AG09309 (cell line): ENCODE data around the gene TSPAN14.
"Not testable (repeated sequence)": the region's sequence is repeated elsewhere in the genome, so short reads cannot be mapped to it uniquely, and the experiment has no call there.

Source experiments
- DNase-seq: peaks from one replicate; pipeline ENCODE4 v3.0.0-alpha.2; 2010; ENCODE audit warnings: low read depth
- H3K4me3 ChIP-seq: 2 replicates; pipeline ENCODE4 v1.5.1; 2011; ENCODE audit warnings: mild to moderate bottlenecking, low read depth, low read length, moderate library complexity; ENCODE audit not compliant: control insufficient read depth
- TF ChIP-seq, protein P1 (sequence below): IDR thresholded peaks from 2 replicates; pipeline ENCODE4 v1.5.1; 2011; ENCODE audit warnings: mild to moderate bottlenecking, low read depth, low read length, inconsistent platforms; ENCODE audit not compliant: insufficient read depth, control insufficient read depth; ENCODE audit errors: missing control alignments

Gene TSPAN14

GRCh38 chr10:80473692-80474596 is 19.8 kb downstream of the TSPAN14 start:
- TF ChIP-seq, protein P1, sequence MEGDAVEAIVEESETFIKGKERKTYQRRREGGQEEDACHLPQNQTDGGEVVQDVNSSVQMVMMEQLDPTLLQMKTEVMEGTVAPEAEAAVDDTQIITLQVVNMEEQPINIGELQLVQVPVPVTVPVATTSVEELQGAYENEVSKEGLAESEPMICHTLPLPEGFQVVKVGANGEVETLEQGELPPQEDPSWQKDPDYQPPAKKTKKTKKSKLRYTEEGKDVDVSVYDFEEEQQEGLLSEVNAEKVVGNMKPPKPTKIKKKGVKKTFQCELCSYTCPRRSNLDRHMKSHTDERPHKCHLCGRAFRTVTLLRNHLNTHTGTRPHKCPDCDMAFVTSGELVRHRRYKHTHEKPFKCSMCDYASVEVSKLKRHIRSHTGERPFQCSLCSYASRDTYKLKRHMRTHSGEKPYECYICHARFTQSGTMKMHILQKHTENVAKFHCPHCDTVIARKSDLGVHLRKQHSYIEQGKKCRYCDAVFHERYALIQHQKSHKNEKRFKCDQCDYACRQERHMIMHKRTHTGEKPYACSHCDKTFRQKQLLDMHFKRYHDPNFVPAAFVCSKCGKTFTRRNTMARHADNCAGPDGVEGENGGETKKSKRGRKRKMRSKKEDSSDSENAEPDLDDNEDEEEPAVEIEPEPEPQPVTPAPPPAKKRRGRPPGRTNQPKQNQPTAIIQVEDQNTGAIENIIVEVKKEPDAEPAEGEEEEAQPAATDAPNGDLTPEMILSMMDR, result no peak
- H3K4me3 ChIP-seq, result no peak overlapping the region
- no peak for DNase-seq

- no peak for DNase-seq
- H3K4me3 ChIP-seq, result no peak overlapping the region
- TF ChIP-seq, protein P1, result no peak
Measured at GRCh38 chr10:80474597-80474910, 20.4 kb downstream of the TSPAN14 start.

DNA sequence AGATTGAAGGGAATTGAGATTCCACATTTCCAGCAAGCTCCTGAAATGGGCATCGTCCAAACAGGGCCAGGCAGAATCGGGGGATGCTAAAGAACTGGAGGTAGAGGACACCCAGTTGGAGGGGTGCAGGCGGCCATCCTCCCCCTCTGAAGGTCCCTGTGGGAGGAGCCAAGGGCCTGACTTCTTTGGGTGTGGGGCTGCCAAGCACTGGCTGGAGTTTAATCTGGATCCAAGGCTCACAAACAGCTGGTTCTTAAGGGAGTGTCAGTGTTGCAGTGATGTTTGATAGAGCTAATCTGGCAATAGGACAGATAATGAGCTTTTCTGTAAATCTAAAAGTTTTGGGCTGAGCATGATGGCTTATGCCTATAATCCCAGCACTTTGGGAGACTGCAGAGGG is 20.8 kb downstream of the TSPAN14 start:
- no peak overlapping the region for H3K4me3 ChIP-seq
- TF ChIP-seq, protein P1, result no peak
- DNase-seq, result no peak

DNA sequence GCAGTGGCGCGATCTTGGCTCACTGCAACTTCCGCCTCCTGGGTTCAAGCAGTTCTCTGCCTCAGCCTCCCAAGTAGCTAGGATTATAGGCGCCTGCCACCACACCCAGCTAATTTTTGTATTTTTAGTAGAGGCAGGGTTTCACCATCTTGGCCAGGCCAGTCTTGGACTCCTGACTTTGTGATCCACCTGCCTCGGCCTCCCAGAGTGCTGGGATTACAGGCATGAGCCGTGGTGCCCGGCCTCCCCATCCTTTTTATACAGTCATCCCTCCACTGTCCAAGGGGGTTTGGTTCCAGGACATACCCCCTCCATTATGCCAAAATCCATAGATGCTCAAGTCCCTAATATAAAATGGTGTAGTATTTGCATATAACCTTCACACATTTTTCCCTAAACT is 21.5 kb downstream of the TSPAN14 start:
- DNase-seq, result not testable (repeated sequence)

DNA sequence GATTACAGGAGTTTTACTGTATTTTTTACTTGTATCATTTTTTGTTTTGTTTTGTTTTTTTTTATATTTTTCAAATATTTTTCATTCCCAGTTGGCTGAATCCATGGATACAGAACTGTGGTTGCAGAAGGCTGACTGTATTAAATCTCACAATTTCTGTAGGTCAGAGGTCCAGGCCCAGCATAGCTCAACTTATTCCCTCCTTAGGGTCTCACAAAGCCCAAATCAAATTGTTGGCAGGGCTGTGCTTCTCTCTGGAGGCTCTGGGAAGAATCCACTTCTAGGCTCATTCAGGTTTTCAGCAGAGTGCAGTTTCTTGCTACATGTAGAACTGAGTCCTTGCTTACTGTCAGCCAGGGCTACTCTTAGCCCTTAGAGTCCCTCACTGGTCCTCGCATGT is 22.6 kb downstream of the TSPAN14 start:
- no peak overlapping the region for H3K4me3 ChIP-seq
- TF ChIP-seq, protein P1, result no peak
- no peak for DNase-seq

More for the DNA sequence above, 21.5 kb downstream of the TSPAN14 start:
- H3K4me3 ChIP-seq, result not testable (repeated sequence)

DNA sequence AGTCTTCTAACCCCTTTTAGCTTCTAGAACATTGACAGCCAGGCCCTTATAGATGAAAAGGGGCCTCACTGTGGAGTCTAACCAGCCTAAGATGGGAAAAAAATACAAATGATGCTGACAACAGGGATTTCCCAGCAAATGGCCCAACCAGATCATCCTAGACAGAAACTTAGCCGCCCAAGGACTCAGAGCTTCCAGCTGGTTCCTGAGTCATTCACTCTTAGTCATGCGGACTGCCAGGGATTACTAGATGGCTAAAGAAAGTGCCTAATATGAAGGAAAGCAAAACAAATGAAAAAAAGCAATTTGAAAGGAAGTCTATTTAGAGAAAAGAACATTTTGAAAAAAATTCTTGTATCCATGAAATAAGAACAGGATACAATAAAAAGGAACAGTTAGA is 23.7 kb downstream of the TSPAN14 start:
- no peak for DNase-seq
- TF ChIP-seq, protein P1, result no peak

GRCh38 chr10:80480373-80480772 is 26.3 kb downstream of the TSPAN14 start:
- DNase-seq, H3K4me3 ChIP-seq: not testable (repeated sequence)

More for the DNA sequence above, 23.7 kb downstream of the TSPAN14 start:
- no peak overlapping the region for H3K4me3 ChIP-seq

GRCh38 chr10:80480852-80481251 is 26.7 kb downstream of the TSPAN14 start:
- H3K4me3 ChIP-seq, result no peak overlapping the region
- TF ChIP-seq, protein P1, result no peak
- no peak for DNase-seq
